IPS-20b (cell line): ENCODE measurements around the gene TAF5.
"Not testable (repeated sequence)": the region's sequence is repeated elsewhere in the genome, so short reads cannot be mapped to it uniquely, and the experiment has no call there.

Experiments used
- H3K27ac ChIP-seq: one replicate; pipeline ENCODE4 v1.5.1; 2013; ENCODE audit warnings: low read length
- H3K27me3 ChIP-seq: 2 replicates; pipeline ENCODE4 v1.6.1; 2013; ENCODE audit warnings: mild to moderate bottlenecking, low read length, inconsistent platforms; ENCODE audit not compliant: insufficient read depth
- H3K36me3 ChIP-seq: 2 replicates; pipeline ENCODE4 v1.6.1; 2013; ENCODE audit warnings: low read depth, mild to moderate bottlenecking, inconsistent platforms, low read length, moderate library complexity; ENCODE audit not compliant: insufficient read depth
- H3K4me1 ChIP-seq: 2 replicates; pipeline ENCODE4 v1.6.1; 2013; ENCODE audit warnings: mild to moderate bottlenecking, control low read depth, inconsistent platforms, low read length, moderate library complexity; ENCODE audit not compliant: insufficient read depth
- H3K4me3 ChIP-seq: 2 replicates; pipeline ENCODE4 v1.5.1; 2013; ENCODE audit warnings: mild to moderate bottlenecking, low read length, inconsistent platforms
- H3K9ac ChIP-seq: 2 replicates; pipeline ENCODE4 v1.6.1; 2013; ENCODE audit warnings: low read depth, mild to moderate bottlenecking, inconsistent platforms, low read length, moderate library complexity
- H3K9me3 ChIP-seq: 2 replicates; pipeline ENCODE4 v1.6.1; 2013; ENCODE audit warnings: mild to moderate bottlenecking, low read depth, low read length, inconsistent platforms; ENCODE audit not compliant: insufficient read depth

Gene TAF5

DNA sequence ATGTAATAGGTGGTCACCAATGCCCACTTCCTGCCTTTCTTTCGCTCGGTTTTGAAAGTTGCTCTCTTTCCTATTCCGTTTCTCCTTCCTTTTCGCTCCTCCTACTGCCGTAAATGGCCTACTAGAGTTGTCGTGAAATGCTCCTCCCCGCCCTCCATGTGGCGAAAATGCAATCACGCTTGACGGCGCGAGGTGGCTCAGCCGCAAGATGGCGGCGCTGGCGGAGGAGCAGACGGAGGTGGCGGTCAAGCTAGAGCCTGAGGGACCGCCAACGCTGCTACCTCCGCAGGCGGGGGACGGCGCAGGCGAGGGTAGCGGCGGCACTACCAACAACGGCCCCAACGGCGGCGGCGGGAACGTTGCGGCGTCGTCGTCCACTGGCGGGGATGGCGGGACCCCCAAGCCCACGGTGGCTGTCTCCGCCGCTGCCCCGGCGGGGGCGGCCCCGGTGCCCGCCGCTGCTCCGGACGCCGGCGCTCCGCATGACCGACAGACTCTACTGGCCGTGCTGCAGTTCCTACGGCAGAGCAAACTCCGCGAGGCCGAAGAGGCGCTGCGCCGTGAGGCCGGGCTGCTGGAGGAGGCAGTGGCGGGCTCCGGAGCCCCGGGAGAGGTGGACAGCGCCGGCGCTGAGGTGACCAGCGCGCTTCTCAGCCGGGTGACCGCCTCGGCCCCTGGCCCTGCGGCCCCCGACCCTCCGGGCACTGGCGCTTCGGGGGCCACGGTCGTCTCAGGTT lies at the start of gene TAF5:
Gene TAF5, plus strand, starts transcription at position 195 of the 737 bp plus-strand sequence. Its CDS starts 14 bp downstream, at position 209.
- Histone ChIP-seq H3K36me3 (no peaks in the 10 kb centered on the region), H3K4me3 (peak within 1 kb of the TSS; percentile 83), H3K4me1 (no peaks in the 10 kb centered on the region), H3K27ac (no peak within 1 kb of the TSS), H3K27me3 (no peaks in the 10 kb centered on the region), H3K9me3 (no peaks in the 10 kb centered on the region), H3K9ac (peak within 1 kb of the TSS; percentile 69; the same call in 1 of the 2 replicates)

- no peaks in the 10 kb centered on the region for H3K9me3 ChIP-seq
- H3K27me3 ChIP-seq, result no peaks in the 10 kb centered on the region
- peaks cover 59% of the 10 kb centered on the region for H3K36me3 ChIP-seq
- no peak overlapping the region for H3K4me3 ChIP-seq
- no peaks in the 10 kb centered on the region for H3K4me1 ChIP-seq
- H3K27ac ChIP-seq, result no peak overlapping the region
- no peak overlapping the region for H3K9ac ChIP-seq
Measured at GRCh38 chr10:103327906-103328305, 39.9 kb upstream of the TAF5 start.

DNA sequence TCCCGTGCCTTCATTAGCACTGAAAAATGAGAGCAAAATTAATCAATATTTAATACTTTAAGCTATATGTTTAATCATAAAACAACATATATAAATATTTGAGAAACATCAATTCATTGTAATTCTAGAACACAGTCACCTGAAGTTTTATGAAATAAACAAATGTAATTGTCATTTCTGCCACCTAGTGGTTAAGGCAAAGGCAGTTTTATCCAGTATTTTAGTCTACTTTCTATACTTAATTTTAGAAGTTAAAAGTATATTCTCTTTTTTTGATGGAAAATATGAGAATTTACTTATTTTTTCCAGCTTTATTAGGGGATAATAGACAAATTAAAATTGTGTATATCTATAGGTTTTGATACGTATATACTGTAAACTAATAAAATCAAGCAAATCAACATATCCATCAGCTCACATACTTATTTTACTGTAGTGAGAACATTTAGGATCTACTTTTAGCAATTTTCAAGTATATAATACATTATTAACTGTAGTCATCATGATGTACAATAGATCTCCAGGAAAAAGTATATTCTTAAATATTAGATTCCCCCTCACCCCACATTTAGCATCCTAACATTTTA lies 33.7 kb upstream of the TAF5 start:
- Histone ChIP-seq H3K4me1 (no peaks in the 10 kb centered on the region), H3K36me3 (peaks cover 45% of the 10 kb centered on the region), H3K9ac (no peak overlapping the region), H3K27me3 (no peaks in the 10 kb centered on the region), H3K4me3 (no peak overlapping the region), H3K27ac (no peak overlapping the region), H3K9me3 (no peaks in the 10 kb centered on the region)

DNA sequence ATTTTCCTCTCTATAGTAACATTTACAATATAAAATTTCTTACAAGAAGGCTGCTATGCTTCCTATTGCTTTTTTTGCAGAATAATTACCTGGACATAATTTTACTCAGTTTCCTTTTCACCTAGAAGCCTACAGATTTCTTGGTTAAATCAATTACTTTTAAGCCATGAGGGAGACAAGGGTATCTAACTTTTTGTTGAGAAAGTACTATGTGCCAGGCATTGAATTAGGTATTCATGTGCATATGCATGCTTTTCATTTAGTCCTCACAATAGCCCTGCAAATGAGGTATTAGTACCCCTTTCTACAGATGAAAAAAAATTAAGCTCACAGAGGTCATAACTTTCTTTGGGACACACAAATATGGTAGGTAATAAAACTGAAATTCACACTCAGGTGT lies 33.2 kb upstream of the TAF5 start:
- peaks cover 49% of the 10 kb centered on the region for H3K36me3 ChIP-seq
- no peak overlapping the region for H3K27ac ChIP-seq
- no peak overlapping the region for H3K9ac ChIP-seq
- no peak overlapping the region for H3K4me3 ChIP-seq
- no peaks in the 10 kb centered on the region for H3K4me1 ChIP-seq
- H3K27me3 ChIP-seq, result no peaks in the 10 kb centered on the region
- H3K9me3 ChIP-seq, result no peaks in the 10 kb centered on the region

GRCh38 chr10:103336370-103336769 lies 31.4 kb upstream of the TAF5 start:
- no peak overlapping the region for H3K4me3 ChIP-seq
- peaks cover 46% of the 10 kb centered on the region for H3K36me3 ChIP-seq
- H3K27ac ChIP-seq, result no peak overlapping the region

DNA sequence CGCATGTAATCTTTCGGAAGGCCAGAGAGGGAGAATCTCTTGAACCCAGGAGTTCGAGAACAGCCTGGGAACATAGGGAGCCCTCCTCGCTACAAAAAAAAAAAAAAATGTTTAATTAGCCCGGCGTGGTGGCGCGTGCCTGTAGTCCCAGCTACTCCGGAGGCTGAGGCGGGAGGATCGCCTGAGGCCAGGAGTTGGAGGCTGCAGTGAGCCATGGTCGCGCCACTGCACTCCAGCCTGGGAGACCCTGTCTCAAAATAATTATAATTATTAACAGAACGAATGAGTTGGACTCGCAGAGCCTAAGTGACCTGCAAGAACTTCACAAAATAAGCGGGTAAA lies 17.6 kb upstream of the TAF5 start:
- H3K36me3 ChIP-seq, result peaks cover 33% of the 10 kb centered on the region
- peak overlapping the region; percentile 87 for H3K9ac ChIP-seq
- H3K4me3 ChIP-seq, result peak overlapping the region; percentile 83
- peaks cover 3% of the 10 kb centered on the region; the same call in 1 of the 2 replicates for H3K4me1 ChIP-seq
- H3K27me3 ChIP-seq, result no peaks in the 10 kb centered on the region
- H3K27ac ChIP-seq, result peak overlapping the region; percentile 24
- H3K9me3 ChIP-seq, result no peaks in the 10 kb centered on the region

More at GRCh38 chr10:103336370-103336769, 31.4 kb upstream of the TAF5 start:
- H3K9me3 ChIP-seq, result no peaks in the 10 kb centered on the region
- H3K27me3 ChIP-seq, result no peaks in the 10 kb centered on the region
- H3K4me1 ChIP-seq, result no peaks in the 10 kb centered on the region
- H3K9ac ChIP-seq, result no peak overlapping the region

DNA sequence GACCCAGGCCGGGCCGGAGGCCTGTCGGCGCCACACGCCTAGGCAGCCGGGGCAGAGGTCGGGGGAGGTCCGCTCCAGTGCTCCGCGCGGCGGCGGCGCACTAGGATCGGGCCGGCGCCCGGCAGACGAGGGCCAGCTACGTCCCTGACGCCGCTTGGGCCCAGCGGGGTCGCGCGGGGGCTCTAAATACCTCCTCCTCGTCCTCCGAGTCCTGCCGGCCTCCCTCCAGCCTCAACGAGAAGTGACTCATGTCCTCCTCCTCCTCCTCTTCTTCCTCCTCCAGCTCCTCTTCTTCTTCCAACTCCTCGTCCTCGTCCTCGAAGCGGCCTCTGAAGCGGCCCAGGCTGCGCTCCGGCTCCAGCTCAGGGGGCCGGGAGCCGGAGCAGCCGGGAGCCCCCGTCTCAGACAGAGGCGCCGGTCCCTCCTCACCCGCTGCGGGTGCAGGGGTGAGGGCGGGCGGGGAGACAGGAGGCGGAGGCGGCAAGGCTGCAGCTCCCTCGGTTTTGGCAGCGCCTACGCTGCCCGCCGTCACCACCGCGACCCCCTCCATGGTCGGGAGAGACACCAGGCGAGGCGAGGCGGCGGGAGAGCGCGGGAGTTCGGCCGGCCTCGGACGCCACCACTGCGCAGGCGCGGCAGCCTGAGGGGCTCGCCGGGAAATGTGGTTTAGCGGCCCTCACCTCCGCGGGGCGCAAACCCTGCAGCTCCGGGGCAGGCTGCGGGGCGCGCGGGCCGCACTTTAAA lies 17.1 kb upstream of the TAF5 start, which contains the start of gene PCGF6:
Gene PCGF6, minus strand, starts transcription at position 624 of the 744 bp plus-strand sequence. Its CDS starts 74 bp downstream, at position 550.
- Histone ChIP-seq H3K36me3 (peaks cover 28% of the 10 kb centered on the region), H3K4me3 (peak within 1 kb of the TSS; percentile 83), H3K27me3 (no peaks in the 10 kb centered on the region), H3K9ac (peak within 1 kb of the TSS; percentile 87), H3K9me3 (no peaks in the 10 kb centered on the region), H3K4me1 (peaks cover 3% of the 10 kb centered on the region; the same call in 1 of the 2 replicates), H3K27ac (peak within 1 kb of the TSS; percentile 24)

GRCh38 chr10:103353281-103353680 lies 14.5 kb upstream of the TAF5 start:
- Histone ChIP-seq H3K9me3 (no peaks in the 10 kb centered on the region), H3K4me1 (peaks cover 3% of the 10 kb centered on the region; the same call in 1 of the 2 replicates), H3K27ac (no peak overlapping the region), H3K36me3 (peaks cover 9% of the 10 kb centered on the region), H3K27me3 (no peaks in the 10 kb centered on the region), H3K9ac (no peak overlapping the region), H3K4me3 (no peak overlapping the region)

DNA sequence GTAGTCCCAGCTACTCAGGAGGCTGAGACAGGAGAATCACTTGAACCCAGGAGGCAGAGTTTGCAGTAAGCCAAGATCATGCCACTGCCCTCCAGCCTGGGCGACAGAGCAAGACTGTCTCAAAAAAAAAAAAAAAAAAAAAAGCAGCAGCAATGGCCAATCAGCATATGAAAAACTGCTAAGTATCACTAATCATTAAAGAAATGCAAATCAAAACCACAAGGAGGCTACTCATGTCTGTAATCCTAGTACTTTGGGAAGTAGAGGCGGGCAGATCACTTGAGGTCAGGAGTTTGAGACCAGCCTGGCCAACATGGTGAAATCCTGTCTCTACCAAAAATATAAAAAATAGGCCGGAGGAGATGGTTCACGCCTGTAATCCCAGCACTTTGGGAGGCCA lies 13.2 kb upstream of the TAF5 start:
- not testable (repeated sequence) for H3K36me3 ChIP-seq, H3K4me3 ChIP-seq, H3K9me3 ChIP-seq, H3K27ac ChIP-seq, H3K4me1 ChIP-seq, H3K9ac ChIP-seq, H3K27me3 ChIP-seq

- H3K27ac ChIP-seq, result no peak overlapping the region
- H3K4me3 ChIP-seq, result no peak overlapping the region
- no peak overlapping the region for H3K9ac ChIP-seq
- no peaks in the 10 kb centered on the region for H3K9me3 ChIP-seq
- H3K27me3 ChIP-seq, result no peaks in the 10 kb centered on the region
- H3K4me1 ChIP-seq, result peaks cover 3% of the 10 kb centered on the region; the same call in 1 of the 2 replicates
- no peaks in the 10 kb centered on the region for H3K36me3 ChIP-seq
Measured at GRCh38 chr10:103355906-103356599, 11.7 kb upstream of the TAF5 start.

- H3K9ac ChIP-seq, H3K27me3 ChIP-seq, H3K4me1 ChIP-seq, H3K27ac ChIP-seq, H3K9me3 ChIP-seq, H3K36me3 ChIP-seq, H3K4me3 ChIP-seq: not testable (repeated sequence)
Measured at GRCh38 chr10:103359493-103359892, 8.3 kb upstream of the TAF5 start.
